Keratinocyte (primary cell): ENCODE measurements around the gene CYP20A1. TPM values are rescaled to one million over a fixed set of nuclear protein-coding genes. Genes with fewer than 3 reads are reported as not detected.
"Not testable (repeated sequence)": the region's sequence is repeated elsewhere in the genome, so short reads cannot be mapped to it uniquely, and the experiment has no call there.

Experiments used
- DNase-seq: peaks from one replicate; pipeline ENCODE4 v3.0.0-alpha.2; 2011; ENCODE audit warnings: low read depth, missing footprints, low spot score
- FAIRE-seq: peaks from 2 replicates; lab custom pipeline; 2011; peaks lifted over from hg19 to GRCh38; lab: Jason Lieb, UNC
- H2AFZ ChIP-seq: 2 replicates; pipeline ENCODE4 v1.6.0; 2012; ENCODE audit warnings: low read length, control low read depth, inconsistent platforms; ENCODE audit not compliant: control insufficient read depth
- H3K27ac ChIP-seq: 2 replicates; pipeline ENCODE4 v1.5.1; 2011; ENCODE audit warnings: low read length; ENCODE audit not compliant: control insufficient read depth, insufficient read depth
- H3K27me3 ChIP-seq: 3 replicates; pipeline ENCODE4 v1.6.0; 2011; ENCODE audit warnings: low read length; ENCODE audit not compliant: control insufficient read depth, insufficient read depth; ENCODE audit errors: extremely low read depth
- H3K36me3 ChIP-seq, 2 experiments: 2 replicates in 1 of 2; 3 replicates in 1 of 2; pipeline ENCODE4 v1.5.1; 2011; ENCODE audit warnings: low read length in 2 of 2, mild to moderate bottlenecking in 1 of 2; ENCODE audit not compliant: control insufficient read depth in 2 of 2, insufficient read depth in 2 of 2; ENCODE audit errors: extremely low read depth in 1 of 2
- H3K4me1 ChIP-seq: 3 replicates; pipeline ENCODE4 v1.5.1; 2011; ENCODE audit warnings: low read length; ENCODE audit not compliant: control insufficient read depth, insufficient read depth; ENCODE audit errors: extremely low read depth
- H3K4me2 ChIP-seq: 3 replicates; pipeline ENCODE4 v1.6.0; 2011; ENCODE audit warnings: low read depth, low read length; ENCODE audit not compliant: control insufficient read depth, insufficient read depth; ENCODE audit errors: extremely low read depth
- H3K4me3 ChIP-seq, 3 experiments: fragments of 200-600 bp in 1 of 3; sonication (generic) in 1 of 3; 2 replicates in 2 of 3; 3 replicates in 1 of 3; pipeline ENCODE4 v1.5.1; 2011 to 2016; ENCODE audit warnings: low read length in 3 of 3, mild to moderate bottlenecking in 3 of 3, control low read depth in 2 of 3, inconsistent platforms in 1 of 3, low read depth in 1 of 3, mixed read lengths in 1 of 3, mixed run types in 1 of 3, moderate library complexity in 1 of 3; ENCODE audit not compliant: control insufficient read depth in 2 of 3, insufficient read depth in 2 of 3; ENCODE audit errors: extremely low read depth in 1 of 3
- H3K79me2 ChIP-seq: 2 replicates; pipeline ENCODE4 v1.6.0; 2012; ENCODE audit warnings: low read length; ENCODE audit not compliant: control insufficient read depth, insufficient read depth
- H3K9ac ChIP-seq: 3 replicates; pipeline ENCODE4 v1.6.0; 2011; ENCODE audit warnings: low read length; ENCODE audit not compliant: control insufficient read depth, insufficient read depth; ENCODE audit errors: extremely low read depth
- H3K9me1 ChIP-seq: 3 replicates; pipeline ENCODE4 v1.6.0; 2011; ENCODE audit warnings: low read length; ENCODE audit not compliant: control insufficient read depth, insufficient read depth; ENCODE audit errors: extremely low read depth
- H3K9me3 ChIP-seq: 2 replicates; pipeline ENCODE4 v1.5.1; 2012; ENCODE audit warnings: low read depth, low read length; ENCODE audit not compliant: control insufficient read depth
- H4K20me1 ChIP-seq: 3 replicates; pipeline ENCODE4 v1.6.0; 2011; ENCODE audit warnings: low read length; ENCODE audit not compliant: control insufficient read depth, insufficient read depth; ENCODE audit errors: extremely low read depth
- CTCF ChIP-seq, 3 experiments: IDR thresholded peaks in 1 of 3; conservative IDR thresholded peaks in 1 of 3; optimal IDR thresholded peaks in 1 of 3; 2 replicates in 2 of 3; 3 replicates in 1 of 3; pipeline versions ENCODE3 to v1.5.1; 2011; ENCODE audit warnings: low read length in 3 of 3, mild to moderate bottlenecking in 3 of 3, moderate library complexity in 2 of 3, control low read depth in 1 of 3, inconsistent platforms in 1 of 3; ENCODE audit not compliant: insufficient read depth in 2 of 3; ENCODE audit errors: extremely low read depth in 1 of 3
- EZH2 ChIP-seq: IDR thresholded peaks from one replicate; pipeline ENCODE4 v1.6.1; 2012; ENCODE audit warnings: inconsistent platforms, mild to moderate bottlenecking, low read length, moderate library complexity
- dilution Hi-C: fragments of 300-500 bp; cut with MboI; formaldehyde crosslinking; loops from one replicate; pipeline ENCODE4 v1.7.0; 2020; ENCODE audit warnings: low sequenced_read_pairs; ENCODE audit not compliant: extremely low pct_ligation_motif_present
- polyA plus RNA-seq, 5 experiments: library from polyadenylated mRNA; depleted of rRNA in 3 of 5; stranded (reverse) in 3 of 5; stranded (forward) in 1 of 5; unstranded in 1 of 5; fragments of >200 nt; gene quantifications; 1 replicate in 1 of 5; 2 replicates in 3 of 5; 3 replicates in 1 of 5; pipeline versions ENCODE4 v1.2.1 to v1.2.3, GENCODE V29; 2011 to 2012; ENCODE audit warnings: missing spikeins in 2 of 5, low read depth in 1 of 5, low replicate concordance in 1 of 5

CYP20A1 gene
- polyA plus RNA-seq, 1 donor (not counting 4 experiments of a cell fraction or from before 2014, with no cell fraction given) = 8.9 TPM

GRCh38 chr2:203246646-203247045 lies 7.8 kb downstream of the CYP20A1 start:
- H3K27me3 ChIP-seq = no peaks in the 10 kb centered on the region
- TF ChIP-seq EZH2 = no peak
- TF ChIP-seq CTCF (optimal IDR thresholded peaks at IDR 0.05 in 1 of 3, IDR thresholded peaks at IDR 0.05 in 1 of 3, conservative IDR thresholded peaks at IDR 0.05 in 1 of 3; ENCODE audit: extremely low read depth in 1 of 3, insufficient read depth in 2 of 3, low read length in 3 of 3) = no peak
- no peak overlapping the region for H3K4me3 ChIP-seq
- H3K4me2 ChIP-seq = no peak overlapping the region
- peaks cover 0 to 1% of the 10 kb centered on the region in 2 experiments for H3K36me3 ChIP-seq
- H3K9me3 ChIP-seq = no peaks in the 10 kb centered on the region
- H3K9me1 ChIP-seq = no peaks in the 10 kb centered on the region
- no peaks in the 10 kb centered on the region for H4K20me1 ChIP-seq
- no peaks in the 10 kb centered on the region for H3K4me1 ChIP-seq
- no peak overlapping the region for H3K9ac ChIP-seq
- H3K27ac ChIP-seq = no peak overlapping the region
- FAIRE-seq = no peak
- no peaks in the 10 kb centered on the region for H3K79me2 ChIP-seq
- DNase-seq = no peak
- dilution Hi-C loops = no loop called here
- H2AFZ ChIP-seq = no peak overlapping the region

GRCh38 chr2:203252818-203253217 lies 14.0 kb downstream of the CYP20A1 start:
- no peak overlapping the region for H3K9ac ChIP-seq
- dilution Hi-C loops = no loop called here
- TF ChIP-seq CTCF (optimal IDR thresholded peaks at IDR 0.05 in 1 of 3, IDR thresholded peaks at IDR 0.05 in 1 of 3, conservative IDR thresholded peaks at IDR 0.05 in 1 of 3; ENCODE audit: extremely low read depth in 1 of 3, insufficient read depth in 2 of 3, low read length in 3 of 3) = no peak
- FAIRE-seq = no peak
- H3K4me3 ChIP-seq = no peak overlapping the region
- no peaks in the 10 kb centered on the region for H3K79me2 ChIP-seq
- peaks cover 0 to 6% of the 10 kb centered on the region in 2 experiments for H3K36me3 ChIP-seq
- no peak overlapping the region for H3K4me2 ChIP-seq
- H3K9me1 ChIP-seq = no peaks in the 10 kb centered on the region
- H3K9me3 ChIP-seq = no peaks in the 10 kb centered on the region
- no peaks in the 10 kb centered on the region for H3K27me3 ChIP-seq
- no peaks in the 10 kb centered on the region for H3K4me1 ChIP-seq
- no peak overlapping the region for H3K27ac ChIP-seq
- H2AFZ ChIP-seq = no peak overlapping the region
- DNase-seq = no peak
- no peaks in the 10 kb centered on the region for H4K20me1 ChIP-seq

- FAIRE-seq = not testable (repeated sequence)
These were observed 14.7 kb downstream of the CYP20A1 start for GRCh38 chr2:203253422-203254095.

More at GRCh38 chr2:203253422-203254095, 14.7 kb downstream of the CYP20A1 start:
- DNase-seq, H2AFZ ChIP-seq, H3K9ac ChIP-seq, H3K27ac ChIP-seq, H3K4me3 ChIP-seq, H3K79me2 ChIP-seq, H3K9me3 ChIP-seq, H3K4me1 ChIP-seq, H4K20me1 ChIP-seq, H3K36me3 ChIP-seq, dilution Hi-C loops, H3K9me1 ChIP-seq, H3K27me3 ChIP-seq, H3K4me2 ChIP-seq: not testable (repeated sequence)
